IPS DF 4.7 (cell line): ENCODE data around the gene TMEM245.
"Not testable (repeated sequence)": the region's sequence is repeated elsewhere in the genome, so short reads cannot be mapped to it uniquely, and the experiment has no call there.

Experiments used
- DNase-seq: peaks from one replicate; pipeline ENCODE4 v3.0.0-alpha.2; 2013; ENCODE audit warnings: low spot score; ENCODE audit errors: extremely low read depth

The TMEM245 gene

GRCh38 chr9:108996643-108997042, 123.1 kb downstream of the TMEM245 start:
- DNase-seq = no peak

- no peak for DNase-seq
These were observed 125.1 kb downstream of the TMEM245 start for GRCh38 chr9:108994695-108995094.

- no peak for DNase-seq
These were observed 128.3 kb downstream of the TMEM245 start for GRCh38 chr9:108991479-108991878.

GRCh38 chr9:108983885-108984284, 135.9 kb downstream of the TMEM245 start:
- no peak for DNase-seq

GRCh38 chr9:108980893-108981292, 138.9 kb downstream of the TMEM245 start:
- DNase-seq = no peak

- DNase-seq = no peak
These were observed 141.5 kb downstream of the TMEM245 start for GRCh38 chr9:108978205-108978604.

- DNase-seq = no peak
These were observed 145.9 kb downstream of the TMEM245 start for GRCh38 chr9:108973895-108974294.

- DNase-seq = no peak
These were observed 147.0 kb downstream of the TMEM245 start for GRCh38 chr9:108972626-108973209.

GRCh38 chr9:108972186-108972585, 147.6 kb downstream of the TMEM245 start:
- no peak for DNase-seq

GRCh38 chr9:108971392-108971791, 148.4 kb downstream of the TMEM245 start:
- DNase-seq = not testable (repeated sequence)

GRCh38 chr9:108967916-108968315, 151.8 kb downstream of the TMEM245 start:
- no peak for DNase-seq
